Mammary epithelial cell (primary cell): Measurements from ENCODE around the gene SULT4A1.

Experiments
- CTCF ChIP-seq, 2 donors: IDR thresholded peaks in 1 of 2; conservative IDR thresholded peaks in 1 of 2; 2 replicates each; pipeline ENCODE4 v1.5.1; 2011 to 2012; ENCODE audit warnings: inconsistent platforms in 2 of 2, low read length in 2 of 2, mild to moderate bottlenecking in 2 of 2, control low read depth in 1 of 2, low read depth in 1 of 2; ENCODE audit not compliant: insufficient read depth in 1 of 2; ENCODE audit errors: extremely low read depth in 1 of 2
- EZH2 ChIP-seq: IDR thresholded peaks from 2 replicates; pipeline ENCODE4 v1.6.1; 2012; ENCODE audit warnings: low read length, inconsistent platforms, borderline replicate concordance

GRCh38 chr22:43832393-43833265 is 29.7 kb downstream of the SULT4A1 start:
- TF ChIP-seq CTCF (conservative IDR thresholded peaks at IDR 0.05 in 1 of 2, IDR thresholded peaks at IDR 0.05 in 1 of 2; ENCODE audit: extremely low read depth in 1 of 2, insufficient read depth in 1 of 2, low read depth in 1 of 2, low read length in 2 of 2) (no peak), EZH2 (no peak)
